ENCODE results near the gene GNG10.

GNG10 gene

GRCh38 chr9:111674319-111674718, 12.9 kb downstream of the GNG10 start:
- Histone ChIP-seq H3K4me3 (ENCODE audit: low read depth, low read length) (no peak overlapping the region), H3K9me3 (ENCODE audit: control insufficient read depth, insufficient read depth, low read depth, low read length) (no peaks in the 10 kb centered on the region), H3K36me3 (ENCODE audit: control insufficient read depth in 2 of 2, insufficient read depth in 1 of 2, low read length in 2 of 2) (peaks cover 10 to 23% of the 10 kb centered on the region in 2 experiments; a peak in 2 of 3 replicates), H3K4me1 (ENCODE audit: control insufficient read depth, insufficient read depth, low read length) (no peaks in the 10 kb centered on the region), H3K27ac (ENCODE audit: extremely low read depth, low read depth, low read length) (no peak overlapping the region)
- ChIA-PET CTCF (no interaction called here), POLR2A (no interaction called here)
- TF ChIP-seq ZNF701 (tag by site-specific recombination; IDR thresholded peaks at IDR 0.05) (no peak), YY1 (tag by site-specific recombination; IDR thresholded peaks at IDR 0.05) (no peak), ZNF692 (tag by site-specific recombination; IDR thresholded peaks at IDR 0.05) (no peak), FEZF1 (tag by site-specific recombination; IDR thresholded peaks at IDR 0.05) (no peak)
- TF ChIP-seq, protein P1, sequence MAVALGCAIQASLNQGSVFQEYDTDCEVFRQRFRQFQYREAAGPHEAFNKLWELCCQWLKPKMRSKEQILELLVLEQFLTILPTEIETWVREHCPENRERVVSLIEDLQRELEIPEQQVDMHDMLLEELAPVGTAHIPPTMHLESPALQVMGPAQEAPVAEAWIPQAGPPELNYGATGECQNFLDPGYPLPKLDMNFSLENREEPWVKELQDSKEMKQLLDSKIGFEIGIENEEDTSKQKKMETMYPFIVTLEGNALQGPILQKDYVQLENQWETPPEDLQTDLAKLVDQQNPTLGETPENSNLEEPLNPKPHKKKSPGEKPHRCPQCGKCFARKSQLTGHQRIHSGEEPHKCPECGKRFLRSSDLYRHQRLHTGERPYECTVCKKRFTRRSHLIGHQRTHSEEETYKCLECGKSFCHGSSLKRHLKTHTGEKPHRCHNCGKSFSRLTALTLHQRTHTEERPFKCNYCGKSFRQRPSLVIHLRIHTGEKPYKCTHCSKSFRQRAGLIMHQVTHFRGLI (tag by site-specific recombination; IDR thresholded peaks at IDR 0.05) = no peak

- Histone ChIP-seq H3K27ac (ENCODE audit: extremely low read depth, low read depth, low read length) (no peak overlapping the region), H3K4me3 (ENCODE audit: low read depth, low read length) (no peak overlapping the region), H3K36me3 (ENCODE audit: control insufficient read depth in 2 of 2, insufficient read depth in 1 of 2, low read length in 2 of 2) (peaks cover 9 to 18% of the 10 kb centered on the region in 2 experiments; a peak in 2 of 3 replicates), H3K4me1 (ENCODE audit: control insufficient read depth, insufficient read depth, low read length) (no peaks in the 10 kb centered on the region), H3K9me3 (ENCODE audit: control insufficient read depth, insufficient read depth, low read depth, low read length) (no peaks in the 10 kb centered on the region)
- CTCF ChIA-PET = interaction anchor here (0.8 to 2.5 kb wide), 2 partner anchors 10 to 17 kb away, joined by 4 to 10 read pairs; no protein-coding TSS in a partner anchor
- POLR2A ChIA-PET = no interaction called here
- no peak for TF ChIP-seq ZSCAN23 (tag by site-specific recombination; IDR thresholded peaks at IDR 0.05)
- TF ChIP-seq, protein P2, sequence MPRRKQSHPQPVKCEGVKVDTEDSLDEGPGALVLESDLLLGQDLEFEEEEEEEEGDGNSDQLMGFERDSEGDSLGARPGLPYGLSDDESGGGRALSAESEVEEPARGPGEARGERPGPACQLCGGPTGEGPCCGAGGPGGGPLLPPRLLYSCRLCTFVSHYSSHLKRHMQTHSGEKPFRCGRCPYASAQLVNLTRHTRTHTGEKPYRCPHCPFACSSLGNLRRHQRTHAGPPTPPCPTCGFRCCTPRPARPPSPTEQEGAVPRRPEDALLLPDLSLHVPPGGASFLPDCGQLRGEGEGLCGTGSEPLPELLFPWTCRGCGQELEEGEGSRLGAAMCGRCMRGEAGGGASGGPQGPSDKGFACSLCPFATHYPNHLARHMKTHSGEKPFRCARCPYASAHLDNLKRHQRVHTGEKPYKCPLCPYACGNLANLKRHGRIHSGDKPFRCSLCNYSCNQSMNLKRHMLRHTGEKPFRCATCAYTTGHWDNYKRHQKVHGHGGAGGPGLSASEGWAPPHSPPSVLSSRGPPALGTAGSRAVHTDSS (tag by site-specific recombination; IDR thresholded peaks at IDR 0.05) = no peak
- no peak for TF ChIP-seq ZBTB26 (tag by site-specific recombination; optimal IDR thresholded peaks at IDR 0.05)
- no peak for TF ChIP-seq ZNF169 (tag by site-specific recombination; IDR thresholded peaks at IDR 0.05)
- TF ChIP-seq YY2 (tag by site-specific recombination; IDR thresholded peaks at IDR 0.05) = no peak
- TF ChIP-seq MZF1 (tag by site-specific recombination; IDR thresholded peaks at IDR 0.05; ENCODE audit: borderline replicate concordance) = no peak
- TF ChIP-seq ZNF391 (tag by site-specific recombination; IDR thresholded peaks at IDR 0.05; ENCODE audit: borderline replicate concordance, low read depth) = no peak
- no peak for TF ChIP-seq ZNF18 (tag by site-specific recombination; IDR thresholded peaks at IDR 0.05)
- no peak for TF ChIP-seq ZBTB8A (tag by site-specific recombination; IDR thresholded peaks at IDR 0.05)
- no peak for TF ChIP-seq GLI4 (tag by site-specific recombination; IDR thresholded peaks at IDR 0.05)
- TF ChIP-seq ZSCAN4 (tag by site-specific recombination; IDR thresholded peaks at IDR 0.05) = no peak
- no peak for TF ChIP-seq SALL2 (tag by site-specific recombination; IDR thresholded peaks at IDR 0.05; ENCODE audit: borderline replicate concordance)
- TF ChIP-seq, protein P3, sequence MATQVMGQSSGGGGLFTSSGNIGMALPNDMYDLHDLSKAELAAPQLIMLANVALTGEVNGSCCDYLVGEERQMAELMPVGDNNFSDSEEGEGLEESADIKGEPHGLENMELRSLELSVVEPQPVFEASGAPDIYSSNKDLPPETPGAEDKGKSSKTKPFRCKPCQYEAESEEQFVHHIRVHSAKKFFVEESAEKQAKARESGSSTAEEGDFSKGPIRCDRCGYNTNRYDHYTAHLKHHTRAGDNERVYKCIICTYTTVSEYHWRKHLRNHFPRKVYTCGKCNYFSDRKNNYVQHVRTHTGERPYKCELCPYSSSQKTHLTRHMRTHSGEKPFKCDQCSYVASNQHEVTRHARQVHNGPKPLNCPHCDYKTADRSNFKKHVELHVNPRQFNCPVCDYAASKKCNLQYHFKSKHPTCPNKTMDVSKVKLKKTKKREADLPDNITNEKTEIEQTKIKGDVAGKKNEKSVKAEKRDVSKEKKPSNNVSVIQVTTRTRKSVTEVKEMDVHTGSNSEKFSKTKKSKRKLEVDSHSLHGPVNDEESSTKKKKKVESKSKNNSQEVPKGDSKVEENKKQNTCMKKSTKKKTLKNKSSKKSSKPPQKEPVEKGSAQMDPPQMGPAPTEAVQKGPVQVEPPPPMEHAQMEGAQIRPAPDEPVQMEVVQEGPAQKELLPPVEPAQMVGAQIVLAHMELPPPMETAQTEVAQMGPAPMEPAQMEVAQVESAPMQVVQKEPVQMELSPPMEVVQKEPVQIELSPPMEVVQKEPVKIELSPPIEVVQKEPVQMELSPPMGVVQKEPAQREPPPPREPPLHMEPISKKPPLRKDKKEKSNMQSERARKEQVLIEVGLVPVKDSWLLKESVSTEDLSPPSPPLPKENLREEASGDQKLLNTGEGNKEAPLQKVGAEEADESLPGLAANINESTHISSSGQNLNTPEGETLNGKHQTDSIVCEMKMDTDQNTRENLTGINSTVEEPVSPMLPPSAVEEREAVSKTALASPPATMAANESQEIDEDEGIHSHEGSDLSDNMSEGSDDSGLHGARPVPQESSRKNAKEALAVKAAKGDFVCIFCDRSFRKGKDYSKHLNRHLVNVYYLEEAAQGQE (tag by site-specific recombination; IDR thresholded peaks at IDR 0.05) = no peak
These were observed 14.7 kb downstream of the GNG10 start for GRCh38 chr9:111676116-111676515.
